Stimulated activated CD4-positive, alpha-beta T cell treated with anti-CD3 and anti-CD28 coated beads, Interleukin-12 subunit alpha, Interleukin-12 subunit beta, amount 100 ng/mL, for 48 hours (primary cell): ENCODE results near the gene KDM6A.
"Not testable (repeated sequence)": the region's sequence is repeated elsewhere in the genome, so short reads cannot be mapped to it uniquely, and the experiment has no call there.

ENCODE experiments used
- DNase-seq, 3 donors: peaks; one replicate each; pipeline ENCODE4 v3.0.0-alpha.2; 2020; ENCODE audit warnings: low read depth in 2 of 3, low spot score in 1 of 3

Gene KDM6A

DNA sequence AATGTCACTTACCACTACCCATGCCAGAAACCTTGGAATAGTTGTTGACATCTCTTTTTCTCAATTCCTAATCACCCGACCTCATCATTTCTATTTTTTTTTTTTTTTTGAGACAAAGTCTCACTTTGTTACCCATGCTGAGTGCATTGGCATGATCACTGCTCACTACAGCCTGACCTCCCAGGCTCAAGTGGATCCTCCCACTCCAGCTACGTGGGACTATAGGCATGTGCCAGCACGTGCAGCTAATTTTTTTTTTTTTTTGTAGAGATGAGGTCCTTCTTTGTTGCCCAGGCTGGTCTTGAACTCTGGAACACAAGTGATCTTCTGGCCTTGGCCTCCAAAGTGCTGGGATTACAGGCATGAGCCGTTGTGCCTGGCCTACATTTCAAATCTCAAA, 12.0 kb downstream of the KDM6A start:
- DNase-seq, result no peak

GRCh38 chrX:44889824-44890223, 16.8 kb downstream of the KDM6A start:
- DNase-seq, result no peak

DNA sequence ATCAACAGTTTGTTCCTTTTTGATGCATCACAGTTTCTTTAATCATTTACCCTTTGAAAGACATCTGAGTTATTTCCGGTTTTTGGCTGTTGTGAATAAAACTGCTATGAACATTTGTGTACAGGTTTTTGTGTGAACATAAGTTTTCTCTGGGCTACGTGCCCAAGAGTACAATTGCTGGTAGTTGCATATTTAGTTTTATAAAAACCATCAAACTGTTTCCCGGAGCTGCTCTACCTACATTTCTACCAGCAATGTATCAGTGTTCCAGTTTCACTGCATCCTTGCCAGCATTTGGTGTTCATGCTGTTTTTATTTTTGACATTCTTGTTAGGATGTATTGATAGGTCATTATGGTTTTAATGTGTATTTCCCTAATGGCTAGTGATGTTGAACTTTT, 17.3 kb downstream of the KDM6A start:
- no peak for DNase-seq

DNA sequence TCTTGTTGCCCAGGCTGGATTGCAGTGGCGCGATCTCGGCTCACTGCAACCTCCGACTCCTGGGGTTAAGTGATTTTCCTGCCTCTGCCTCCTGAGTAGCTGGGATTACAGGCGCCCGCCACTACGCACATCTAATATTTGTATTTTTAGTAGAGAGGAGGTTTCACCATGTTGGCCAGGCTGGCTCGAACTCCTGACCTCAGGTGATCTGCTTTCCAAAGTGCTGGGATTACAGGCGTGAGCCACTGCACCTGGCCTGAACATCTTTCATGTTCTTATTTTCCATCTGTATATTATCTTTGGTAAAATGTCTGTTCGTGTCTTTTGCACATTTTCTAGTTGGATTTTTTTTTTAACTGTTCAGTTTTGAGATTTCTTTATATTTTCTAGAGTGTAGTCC, 17.7 kb downstream of the KDM6A start:
- DNase-seq, result not testable (repeated sequence)

GRCh38 chrX:44891642-44892041, 18.7 kb downstream of the KDM6A start:
- no peak for DNase-seq

GRCh38 chrX:44896876-44897186, 23.8 kb downstream of the KDM6A start:
- no peak for DNase-seq

DNA sequence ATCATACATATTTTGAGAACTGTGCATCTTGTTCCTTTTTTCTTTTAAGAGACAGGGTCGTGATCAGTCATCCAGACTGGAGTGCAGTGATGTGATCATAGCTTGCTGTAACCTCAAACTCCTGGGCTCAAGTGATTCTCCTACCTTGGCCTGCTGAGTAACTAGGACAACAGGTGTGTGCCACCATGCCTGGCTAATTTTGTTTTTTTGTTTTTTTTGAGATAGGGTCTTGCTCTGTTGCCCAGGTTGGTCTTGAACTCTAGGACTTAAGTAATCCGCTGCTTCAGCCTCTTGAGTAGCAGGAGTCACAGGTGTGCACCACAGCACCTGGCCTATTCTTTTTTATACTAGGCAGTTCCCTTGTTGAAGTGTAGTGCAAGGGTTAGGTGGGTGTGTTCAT, 24.6 kb downstream of the KDM6A start:
- no peak for DNase-seq

GRCh38 chrX:44898411-44899221, 25.6 kb downstream of the KDM6A start:
- DNase-seq, result no peak

DNA sequence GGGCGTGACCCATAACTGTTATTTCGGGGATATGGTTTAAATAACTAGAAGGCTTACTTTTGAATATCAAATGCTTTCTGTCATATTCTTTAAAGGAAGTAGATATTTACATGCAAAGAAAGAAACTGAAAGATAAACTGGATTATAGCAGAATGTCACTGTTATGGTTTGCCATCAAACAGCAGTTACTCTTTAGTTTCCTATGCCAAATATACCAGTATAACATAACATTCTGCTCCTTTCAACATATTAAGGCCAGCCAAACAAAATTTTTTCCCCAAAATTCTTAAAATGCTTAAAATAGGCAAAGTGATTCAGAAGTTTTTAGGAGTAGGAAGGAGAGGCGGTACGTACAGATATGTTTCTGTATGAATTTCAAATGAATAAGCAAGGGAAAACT, 27.0 kb downstream of the KDM6A start:
- DNase-seq, result no peak

DNA sequence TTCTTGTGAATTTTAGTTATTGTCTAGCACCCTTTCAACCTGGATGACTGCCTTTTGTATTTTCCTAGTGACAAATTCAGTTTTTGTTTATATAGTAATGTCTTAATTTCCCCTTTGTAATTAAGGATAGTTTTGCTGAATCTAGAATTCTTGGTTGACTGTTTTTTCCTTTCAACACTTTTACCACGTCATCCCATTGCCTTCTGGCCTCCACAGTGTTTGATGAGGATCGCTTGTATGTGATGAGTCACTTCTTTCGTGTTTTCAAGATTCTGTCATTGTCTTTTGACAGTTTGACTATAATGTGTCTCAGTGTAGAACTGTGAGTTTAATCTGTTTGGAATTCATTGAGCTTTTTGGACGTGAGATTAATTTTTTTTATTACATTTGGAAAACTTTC, 30.1 kb downstream of the KDM6A start:
- peak in 1 of 3 donors; percentile 3 for DNase-seq

- no peak for DNase-seq
These were observed 31.0 kb downstream of the KDM6A start for GRCh38 chrX:44903830-44904530.

- no peak for DNase-seq
These were observed 31.6 kb downstream of the KDM6A start for GRCh38 chrX:44904542-44905115.

GRCh38 chrX:44906041-44906440, 33.1 kb downstream of the KDM6A start:
- DNase-seq, result no peak

GRCh38 chrX:44906542-44906941, 33.6 kb downstream of the KDM6A start:
- no peak for DNase-seq

DNA sequence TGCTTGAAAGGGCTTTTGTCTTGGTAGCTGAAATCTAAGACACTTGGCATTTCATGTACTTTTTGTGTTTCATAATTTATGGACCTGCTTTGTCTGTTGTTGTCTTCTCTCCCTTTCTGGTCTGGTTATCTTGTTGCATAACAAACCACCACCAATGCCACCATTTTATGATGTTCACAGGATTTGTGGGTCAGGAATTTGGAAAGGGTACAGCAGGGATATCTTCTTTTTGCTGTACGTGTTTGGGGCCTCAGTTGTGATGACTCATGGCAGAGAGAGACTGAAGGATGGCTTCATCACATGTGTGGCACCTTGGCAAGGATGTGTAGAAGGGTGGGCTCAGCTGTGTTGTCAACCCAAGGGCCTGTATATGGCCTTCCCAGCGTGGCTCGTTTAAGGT, 35.2 kb downstream of the KDM6A start:
- no peak for DNase-seq

GRCh38 chrX:44908827-44909226, 35.8 kb downstream of the KDM6A start:
- no peak for DNase-seq

DNA sequence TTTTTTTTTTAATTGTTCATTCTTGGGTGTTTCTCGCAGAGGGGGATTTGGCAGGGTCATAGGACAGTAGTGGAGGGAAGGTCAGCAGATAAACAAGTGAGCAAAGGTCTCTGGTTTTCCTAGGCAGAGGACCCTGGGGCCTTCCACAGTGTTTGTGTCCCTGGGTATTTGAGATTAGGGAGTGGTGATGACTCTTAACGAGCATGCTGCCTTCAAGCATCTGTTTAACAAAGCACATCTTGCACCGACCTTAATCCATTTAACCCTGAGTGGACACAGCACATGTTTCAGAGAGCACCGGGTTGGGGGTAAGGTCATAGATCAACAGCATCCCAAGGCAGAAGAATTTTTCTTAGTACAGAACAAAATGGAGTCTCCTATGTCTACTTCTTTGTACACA, 37.5 kb downstream of the KDM6A start:
- DNase-seq, result not testable (repeated sequence)

- DNase-seq, result not testable (repeated sequence)
These were observed 38.1 kb downstream of the KDM6A start for GRCh38 chrX:44911074-44911600.

DNA sequence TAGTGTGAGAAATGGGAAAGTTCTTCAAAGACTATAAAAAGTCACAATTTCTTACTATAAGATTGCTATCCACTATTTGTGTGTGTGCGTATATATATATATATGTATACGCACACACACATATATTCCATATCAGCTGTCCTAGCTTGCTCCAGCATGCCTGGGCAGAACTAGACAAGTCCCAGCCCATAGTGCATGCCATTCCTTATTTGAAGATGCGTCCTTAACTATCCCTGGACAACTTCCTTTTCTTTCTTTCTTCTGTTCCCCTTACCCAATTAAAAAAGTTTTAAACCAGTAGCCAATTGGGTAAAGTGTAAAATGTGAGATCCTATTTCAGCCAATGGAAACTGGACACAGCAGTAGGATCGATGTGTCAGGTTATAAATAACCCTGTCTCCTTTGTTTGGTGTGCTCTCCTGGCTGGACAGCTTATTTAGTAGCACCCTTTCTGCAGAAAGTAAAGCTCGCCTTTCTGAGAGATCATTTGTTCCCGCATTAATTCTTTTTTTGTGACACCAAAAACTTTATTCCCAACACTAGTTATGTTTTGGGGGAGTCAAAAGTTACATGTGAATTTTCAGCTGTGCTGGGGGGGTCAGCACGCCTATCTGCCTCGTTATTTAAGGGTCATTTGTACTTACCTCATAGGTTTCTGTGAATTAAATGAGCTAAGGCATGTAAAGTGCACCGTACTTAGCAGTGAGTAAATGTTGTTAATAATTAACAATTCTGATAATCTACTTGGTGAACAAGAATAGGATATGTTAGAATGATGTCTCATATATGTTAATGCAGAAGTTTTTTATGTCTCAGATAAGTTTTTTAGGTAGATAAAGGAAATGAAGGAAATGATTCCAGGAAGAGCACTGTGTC, 40.9 kb downstream of the KDM6A start:
- DNase-seq, result no peak

DNA sequence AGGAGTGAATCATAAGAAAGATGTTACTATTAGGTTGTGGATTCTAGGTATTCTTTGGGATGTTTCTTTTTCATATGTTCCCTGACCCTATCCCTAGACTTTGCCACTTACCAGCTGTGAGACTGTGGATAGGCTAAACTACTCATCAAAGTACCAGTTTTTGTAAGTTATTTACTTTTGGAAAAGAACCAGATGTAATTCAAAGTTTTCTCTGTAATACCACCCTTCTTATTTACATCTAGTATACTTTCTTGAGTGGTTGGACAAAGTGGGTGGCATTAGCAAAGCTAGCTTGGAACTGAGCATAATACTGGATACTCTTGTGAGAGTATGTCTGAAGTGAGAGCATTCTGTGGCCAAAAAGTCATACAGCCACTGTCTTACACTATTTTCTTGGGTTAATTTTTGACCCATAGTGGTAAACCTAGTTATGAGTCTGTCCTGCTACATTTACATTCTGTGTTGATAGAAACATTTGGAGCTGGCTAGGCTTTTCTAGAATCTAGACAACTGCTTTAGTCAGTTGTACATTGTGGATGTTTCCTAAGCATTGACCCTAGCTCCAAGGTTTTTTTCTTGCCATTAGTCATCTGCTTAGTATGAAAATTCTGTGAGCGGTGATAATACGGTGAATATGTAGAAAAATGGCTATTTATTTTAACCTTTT, 41.7 kb downstream of the KDM6A start:
- DNase-seq, result no peak
